ENCODE results near the gene SIRT5.
A peak's percentile ranks its signal among the peaks of the same experiment; 100 is the strongest.

SIRT5 gene

DNA sequence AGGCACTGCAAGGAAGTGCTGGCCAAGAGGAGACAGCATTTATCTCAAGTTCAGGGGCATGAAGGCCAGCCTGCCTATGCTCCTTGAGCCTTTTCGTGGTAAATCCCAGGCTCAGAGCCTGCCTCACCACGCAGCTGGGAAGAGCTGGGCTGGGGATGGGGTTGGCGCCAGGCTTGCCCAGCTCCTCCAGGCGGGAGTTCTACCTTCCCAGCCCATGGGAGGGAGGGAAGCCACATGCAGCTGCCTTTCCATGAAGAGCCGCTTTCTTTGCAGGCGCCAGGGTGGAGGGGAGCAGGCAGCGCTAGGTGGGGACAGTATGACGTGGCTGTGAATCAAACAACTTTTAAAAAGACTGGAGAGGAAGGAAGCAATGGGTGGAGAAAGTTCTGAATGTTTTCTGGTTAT lies 19.5 kb upstream of the SIRT5 start:
- DNase-seq, result peak; percentile 80

GRCh38 chr6:13557841-13558240 lies 16.6 kb upstream of the SIRT5 start:
- no peak for DNase-seq

DNA sequence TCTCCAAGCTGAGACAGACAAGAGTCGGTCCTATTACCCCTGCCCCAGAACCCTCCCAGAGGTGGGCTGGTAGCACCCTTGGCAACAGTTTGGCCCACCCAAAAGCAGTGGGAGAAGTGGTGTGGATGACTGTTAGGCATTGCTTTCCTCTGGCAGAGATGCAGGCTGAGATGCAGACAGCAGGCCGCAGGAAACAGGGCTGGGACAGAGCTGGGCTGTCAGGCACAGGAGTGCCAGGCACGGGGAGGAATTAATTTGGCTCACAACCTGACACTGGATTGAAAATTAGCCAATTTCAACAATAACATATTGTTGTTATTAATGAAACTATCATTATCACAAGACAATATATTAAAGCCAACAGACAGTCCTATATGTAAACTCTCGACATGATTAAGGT lies 15.7 kb upstream of the SIRT5 start:
- DNase-seq, result no peak

DNA sequence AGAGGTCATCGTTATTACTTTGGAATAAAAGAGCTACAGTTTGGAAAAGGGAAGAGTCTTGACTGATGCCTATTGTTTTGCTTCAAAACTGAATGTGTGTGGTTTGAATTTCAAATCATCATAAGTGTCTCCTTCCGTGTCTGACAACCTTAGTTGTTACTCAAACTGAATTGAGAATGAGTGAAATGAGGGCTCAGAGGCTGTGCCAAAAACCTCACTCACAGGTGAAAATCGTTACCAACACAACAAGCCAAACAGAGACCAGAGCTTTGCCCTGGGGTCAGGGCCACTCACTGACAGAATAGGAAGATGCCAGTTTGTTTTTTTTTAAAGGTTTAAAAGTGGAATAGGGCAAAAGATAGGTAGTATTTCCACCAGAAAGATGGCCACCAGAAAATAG lies 15.2 kb upstream of the SIRT5 start:
- no peak for DNase-seq

GRCh38 chr6:13559968-13560650 lies 14.3 kb upstream of the SIRT5 start:
- DNase-seq, result no peak

GRCh38 chr6:13560651-13561044 lies 13.8 kb upstream of the SIRT5 start:
- DNase-seq, result no peak

DNA sequence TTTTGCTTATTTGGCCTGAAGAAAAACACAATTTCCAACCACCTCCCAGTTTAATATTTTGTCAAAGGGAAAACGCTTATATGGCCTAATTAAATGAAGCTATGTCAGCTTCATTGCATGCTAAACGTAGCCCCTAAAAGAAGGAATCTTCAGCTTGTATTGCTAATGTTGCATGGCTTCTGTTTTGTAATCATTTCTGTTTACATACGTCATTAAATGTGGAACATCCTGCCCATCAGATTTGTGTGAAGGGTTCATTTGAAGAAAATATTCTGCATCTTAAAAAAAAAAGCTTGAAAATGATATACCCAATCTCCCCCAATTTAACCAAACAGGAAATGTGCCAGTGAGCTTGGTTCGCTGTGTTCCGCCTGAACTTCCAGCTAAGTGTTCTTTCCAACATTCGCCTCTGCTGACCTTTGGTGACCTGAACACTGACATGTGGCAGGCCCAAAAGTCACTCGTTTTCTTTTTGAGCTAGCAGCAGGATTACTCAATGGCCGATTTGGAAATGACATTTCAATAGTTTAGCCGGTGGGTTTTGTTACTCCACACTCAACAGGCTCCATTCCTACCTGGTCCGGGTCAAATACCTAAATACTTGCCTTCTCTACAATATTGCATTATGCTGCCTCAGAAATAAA lies 12.7 kb upstream of the SIRT5 start:
- no peak for DNase-seq

- DNase-seq, result no peak
Observed at GRCh38 chr6:13563009-13563408, 11.4 kb upstream of the SIRT5 start.

DNA sequence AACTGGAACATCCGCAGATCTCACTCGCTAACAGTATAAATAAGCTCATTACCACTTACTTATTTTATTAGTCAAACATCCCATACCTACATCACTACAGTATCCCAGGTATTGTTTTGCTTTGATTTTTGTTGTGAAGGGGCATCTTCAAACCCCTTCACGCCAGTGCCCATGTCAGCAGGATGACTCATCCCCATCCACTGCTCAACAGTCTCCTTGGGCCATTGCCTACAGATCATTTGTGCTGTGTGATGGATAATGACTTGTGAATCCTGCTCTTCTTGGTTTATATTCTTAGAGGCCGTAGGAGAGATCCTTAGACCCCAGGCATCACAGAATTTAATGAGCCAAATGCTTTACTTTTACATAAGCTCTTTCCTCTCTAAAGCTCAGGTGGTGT lies 8.5 kb upstream of the SIRT5 start:
- no peak for DNase-seq

DNA sequence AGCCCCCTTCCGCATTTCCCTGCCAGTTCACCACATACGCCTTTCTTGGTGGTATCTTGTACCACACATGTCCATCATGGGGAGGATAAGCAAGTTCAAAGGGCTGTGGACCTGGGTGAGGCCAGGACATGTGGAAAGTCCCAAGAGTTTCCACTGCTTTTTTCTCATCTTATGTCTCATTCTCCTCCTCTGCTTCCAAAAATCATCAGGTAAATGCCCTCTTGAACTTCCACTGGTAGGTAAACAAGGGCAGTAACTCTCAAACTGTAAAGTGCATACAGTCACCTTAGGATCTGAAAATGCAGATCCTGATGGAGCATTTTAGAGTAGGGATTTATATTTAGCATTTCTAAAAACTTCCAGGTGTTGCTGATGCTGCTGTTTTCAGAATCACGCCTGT lies 7.9 kb upstream of the SIRT5 start:
- no peak for DNase-seq

DNA sequence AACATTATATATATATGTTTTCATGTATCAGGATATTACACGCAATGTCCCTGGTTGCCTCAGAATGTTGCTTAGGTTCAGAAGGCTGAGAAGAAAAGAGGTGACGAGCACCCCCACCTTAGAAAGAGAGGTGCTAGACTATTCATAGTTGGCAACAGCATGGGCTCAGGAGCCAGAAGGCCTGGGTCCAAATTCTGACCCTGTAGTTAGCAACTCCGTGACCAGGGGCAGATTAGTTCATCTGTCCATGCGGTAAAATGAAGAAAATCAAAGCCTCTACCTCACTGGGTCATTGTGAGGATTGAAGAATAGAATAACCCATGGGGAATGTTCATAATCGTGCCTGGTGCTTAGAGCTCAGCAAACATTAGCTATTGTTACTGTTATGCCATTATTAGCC lies 5.4 kb upstream of the SIRT5 start:
- DNase-seq, result no peak

- DNase-seq, result no peak
Observed at GRCh38 chr6:13572240-13572639, 2.2 kb upstream of the SIRT5 start.

GRCh38 chr6:13572951-13573654 lies 1.3 kb upstream of the SIRT5 start:
- no peak for DNase-seq

GRCh38 chr6:13573669-13574110 lies 711 bp upstream of the SIRT5 start:
- DNase-seq, result peak; percentile 75

GRCh38 chr6:13574149-13574570 lies 241 bp upstream of the SIRT5 start:
- DNase-seq, result peak; percentile 98

DNA sequence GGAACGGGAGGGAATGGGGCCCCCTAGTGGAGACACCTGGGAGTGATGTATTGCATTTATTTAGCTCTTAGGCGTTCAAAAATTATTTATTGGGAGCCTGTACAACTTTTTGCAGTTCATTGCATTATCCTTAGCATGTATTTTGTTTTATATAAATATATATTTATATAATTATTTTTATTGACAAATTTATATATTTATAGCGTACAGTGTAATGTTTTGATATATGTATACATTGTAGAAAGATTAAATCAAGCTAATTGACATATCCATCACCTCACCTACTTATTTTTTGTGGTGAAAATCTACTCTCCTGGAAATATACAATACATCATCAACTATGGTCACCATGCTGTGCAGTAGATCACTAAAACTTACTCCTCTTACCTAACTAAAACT lies 975 bp downstream of the SIRT5 start:
- no peak for DNase-seq

DNA sequence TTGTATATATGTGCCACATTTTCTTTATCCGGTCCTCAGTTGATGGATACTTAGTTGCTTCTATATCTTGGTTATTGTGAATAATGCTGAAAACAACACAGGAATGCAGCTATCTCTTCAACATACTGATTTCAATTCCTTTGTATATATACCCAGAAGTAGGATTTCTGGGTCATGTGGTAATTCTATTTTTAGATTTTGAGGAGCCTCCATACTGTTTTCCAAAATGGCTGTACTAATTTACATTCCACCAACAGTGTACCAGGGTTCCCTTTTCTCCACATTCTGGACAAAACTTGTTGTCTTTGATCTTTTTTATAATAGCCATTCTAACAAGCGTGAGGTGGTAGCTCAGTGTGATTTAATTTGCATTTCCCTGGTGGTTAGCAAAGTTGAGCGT lies 1.6 kb downstream of the SIRT5 start:
- no peak for DNase-seq

- DNase-seq, result no peak
Observed at GRCh38 chr6:13577926-13578325, 3.5 kb downstream of the SIRT5 start.

GRCh38 chr6:13579911-13580310 lies 5.5 kb downstream of the SIRT5 start:
- no peak for DNase-seq

DNA sequence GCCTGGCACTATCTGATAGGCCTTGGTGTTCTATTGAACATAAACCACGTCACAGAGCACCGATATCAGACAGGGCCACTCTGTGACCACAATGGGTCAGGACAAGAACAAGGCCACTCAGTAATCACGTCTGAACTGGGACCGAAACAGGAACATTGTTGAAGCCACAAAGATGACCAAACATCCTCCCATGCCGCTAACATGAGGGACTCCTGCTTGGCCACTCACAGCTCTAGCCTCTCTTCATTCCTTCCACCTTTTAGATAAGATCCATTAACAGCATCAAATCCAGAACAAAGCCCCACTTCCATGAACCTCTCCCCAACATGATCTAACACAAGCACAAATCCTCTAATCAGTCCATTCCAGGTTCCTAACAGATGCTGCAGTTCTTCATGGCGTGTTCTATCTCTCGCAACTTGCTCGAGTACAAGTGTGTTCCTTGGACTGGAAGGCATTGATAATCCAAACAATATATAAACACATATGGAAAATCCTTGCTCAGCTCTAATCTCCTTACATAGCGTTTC lies 7.4 kb downstream of the SIRT5 start:
- no peak for DNase-seq

DNA sequence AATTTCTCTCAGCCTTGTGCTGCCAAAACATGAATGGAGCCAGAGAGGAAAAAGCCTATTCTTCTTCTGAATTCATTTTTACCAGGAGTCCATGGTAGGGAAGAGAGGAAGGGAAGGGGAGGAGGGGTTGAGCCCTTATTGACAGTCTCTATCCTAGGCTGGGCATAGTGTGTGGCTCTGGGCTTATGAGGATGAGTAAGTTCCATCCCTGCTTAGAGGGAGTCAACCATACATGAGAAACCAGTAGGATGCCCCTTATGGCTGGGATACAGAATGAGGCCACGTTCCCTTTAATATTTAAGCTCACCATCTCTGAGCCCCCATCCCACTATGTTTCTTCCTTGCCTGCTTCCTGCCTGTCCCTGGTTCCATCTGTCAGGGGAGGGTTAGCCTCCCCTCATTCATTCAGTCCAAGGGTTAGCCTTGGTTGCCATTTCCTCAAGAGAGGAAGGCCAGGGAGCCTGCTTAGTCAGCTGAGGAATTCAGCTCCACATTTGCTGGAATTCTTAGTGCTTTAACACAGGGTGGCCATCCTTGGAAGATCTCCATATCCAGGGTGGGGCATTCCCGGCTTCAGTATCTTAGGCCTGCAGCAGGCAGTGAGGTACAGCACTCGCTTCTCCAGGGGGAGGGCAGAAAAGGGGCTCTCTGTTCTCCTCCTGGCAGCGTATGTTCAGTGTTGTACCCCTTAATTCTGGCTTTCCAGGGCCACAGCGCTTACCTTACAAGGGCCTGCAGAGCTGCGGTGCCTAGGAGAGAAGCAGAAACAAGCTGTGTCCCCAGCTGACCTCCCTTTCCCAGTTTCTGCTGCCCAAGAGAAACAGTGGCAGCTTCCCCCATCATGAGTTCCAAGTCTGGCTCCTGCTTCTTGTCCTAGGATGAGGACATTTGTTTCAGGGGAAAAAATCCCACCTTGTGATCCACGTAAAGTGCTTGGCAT lies 12.5 kb downstream of the SIRT5 start:
- DNase-seq, result no peak

DNA sequence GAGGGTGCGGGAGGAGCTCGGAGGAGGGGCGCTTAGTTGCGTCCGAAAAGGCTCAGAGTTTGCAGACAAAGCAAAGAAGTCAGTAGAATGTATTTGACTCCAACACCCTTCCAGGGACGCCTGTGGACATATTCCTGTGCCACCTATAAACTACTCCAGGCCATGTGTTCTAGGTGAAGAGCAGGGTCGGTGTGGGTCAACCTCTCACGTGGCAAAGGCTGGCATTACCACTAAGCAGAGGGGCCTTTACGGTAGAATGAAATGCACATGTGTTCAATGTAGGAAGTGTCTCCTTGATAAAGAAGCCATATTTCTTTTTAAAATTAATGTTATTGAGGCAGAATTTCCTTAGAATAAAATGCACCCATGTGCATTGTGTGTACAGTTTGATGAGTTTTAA lies 15.4 kb downstream of the SIRT5 start:
- DNase-seq, result no peak

All from islet precursor cell (in vitro differentiated cells).